Measurements from ENCODE around the gene IMPG1. TPM values are rescaled to one million over a fixed set of nuclear protein-coding genes. Genes with fewer than 3 reads are reported as not detected.

The IMPG1 gene
- polyA plus RNA-seq, 3 donors: not detected

- no peaks in the 10 kb centered on the region for H3K4me1 Mint-ChIP-seq
- WGBS (ENCODE audit: insufficient coverage): 80% methylated on average over 1 of the region's 5 CpGs
- no peak for DNase-seq
- H3K27ac Mint-ChIP-seq: no peak overlapping the region
- no peaks in the 10 kb centered on the region for H3K4me1 ChIP-seq (ENCODE audit: control insufficient read depth in 1 of 2, insufficient read depth in 2 of 2, low read length in 2 of 2)
- no peak overlapping the region for H3K27ac ChIP-seq (ENCODE audit: low read depth in 1 of 2, low read length in 2 of 2)
- no peaks in the 10 kb centered on the region for H3K79me2 ChIP-seq (ENCODE audit: insufficient read depth, low read length)
- no peaks in the 10 kb centered on the region for H4K20me1 ChIP-seq (ENCODE audit: insufficient read depth, low read length)
- H3K27me3 Mint-ChIP-seq (ENCODE audit: low read depth in 3 of 3): peaks cover 2 to 9% (median 6%) of the 10 kb centered on the region in 3 donors
- intact Hi-C loops (cut with micrococcal nuclease): no loop called here
- no peak for TF ChIP-seq CTCF (IDR thresholded peaks at IDR 0.05)
- no peaks in the 10 kb centered on the region for H3K36me3 ChIP-seq (replicated peaks in 1 of 2; ENCODE audit: control insufficient read depth in 1 of 2, insufficient read depth in 2 of 2, low read length in 2 of 2)
- H3K9ac ChIP-seq (ENCODE audit: insufficient read depth, low read length, poor library complexity, severe bottlenecking): no peak overlapping the region
- H3K4me3 ChIP-seq (replicated peaks in 1 of 3; ENCODE audit: low read depth in 2 of 3, low read length in 3 of 3): no peak overlapping the region
- no peaks in the 10 kb centered on the region for H3K27me3 ChIP-seq (ENCODE audit: control insufficient read depth in 2 of 2, insufficient read depth in 2 of 2, low read length in 2 of 2)
- H2AFZ ChIP-seq (ENCODE audit: insufficient read depth, low read depth, low read length, poor library complexity, severe bottlenecking): no peak overlapping the region
- H3K4me2 ChIP-seq (replicated peaks; ENCODE audit: extremely low read depth, low read length, poor library complexity, severe bottlenecking): no peak overlapping the region
- H3K36me3 Mint-ChIP-seq: no peaks in the 10 kb centered on the region
- H3K9me3 ChIP-seq (replicated peaks in 1 of 2; ENCODE audit: control insufficient read depth in 1 of 2, insufficient read depth in 1 of 2, low read length in 2 of 2): no peaks in the 10 kb centered on the region
- no peak overlapping the region for H3K4me3 Mint-ChIP-seq
- peaks cover 0 to 3% (median 0%) of the 10 kb centered on the region in 7 donors for H3K9me3 Mint-ChIP-seq
Observed at GRCh38 chr6:75926293-75927168, 145.9 kb downstream of the IMPG1 start.

GRCh38 chr6:75922226-75922625, 150.2 kb downstream of the IMPG1 start:
- DNase-seq: no peak
- Histone ChIP-seq H2AFZ (ENCODE audit: insufficient read depth, low read depth, low read length, poor library complexity, severe bottlenecking) (no peak overlapping the region), H3K27ac (ENCODE audit: low read depth in 1 of 2, low read length in 2 of 2) (no peak overlapping the region), H3K27me3 (ENCODE audit: control insufficient read depth in 2 of 2, insufficient read depth in 2 of 2, low read length in 2 of 2) (no peaks in the 10 kb centered on the region), H3K4me2 (replicated peaks; ENCODE audit: extremely low read depth, low read length, poor library complexity, severe bottlenecking) (no peak overlapping the region), H3K36me3 (replicated peaks in 1 of 2; ENCODE audit: control insufficient read depth in 1 of 2, insufficient read depth in 2 of 2, low read length in 2 of 2) (no peaks in the 10 kb centered on the region), H4K20me1 (ENCODE audit: insufficient read depth, low read length) (no peaks in the 10 kb centered on the region), H3K4me1 (ENCODE audit: control insufficient read depth in 1 of 2, insufficient read depth in 2 of 2, low read length in 2 of 2) (no peaks in the 10 kb centered on the region), H3K9me3 (replicated peaks in 1 of 2; ENCODE audit: control insufficient read depth in 1 of 2, insufficient read depth in 1 of 2, low read length in 2 of 2) (no peaks in the 10 kb centered on the region), H3K79me2 (ENCODE audit: insufficient read depth, low read length) (no peaks in the 10 kb centered on the region), H3K4me3 (replicated peaks in 1 of 3; ENCODE audit: low read depth in 2 of 3, low read length in 3 of 3) (no peak overlapping the region), H3K9ac (ENCODE audit: insufficient read depth, low read length, poor library complexity, severe bottlenecking) (no peak overlapping the region)
- H3K27ac Mint-ChIP-seq: no peak overlapping the region
- peaks cover 2 to 3% (median 3%) of the 10 kb centered on the region in 3 donors for H3K27me3 Mint-ChIP-seq (ENCODE audit: low read depth in 3 of 3)
- intact Hi-C loops (cut with micrococcal nuclease): no loop called here
- H3K4me3 Mint-ChIP-seq: no peak overlapping the region
- peaks cover 0 to 2% (median 0%) of the 10 kb centered on the region in 7 donors for H3K9me3 Mint-ChIP-seq
- no peaks in the 10 kb centered on the region for H3K36me3 Mint-ChIP-seq
- TF ChIP-seq CTCF (IDR thresholded peaks at IDR 0.05): no peak
- H3K4me1 Mint-ChIP-seq: no peaks in the 10 kb centered on the region
